Activated naive CD4-positive, alpha-beta T cell treated with anti-CD3 and anti-CD28 coated beads for 36 hours (primary cell): Measurements from ENCODE around the gene NPTXR. TPM values are rescaled to one million over a fixed set of nuclear protein-coding genes. Genes with fewer than 3 reads are reported as not detected.

Experiments
- CTCF ChIA-PET: fragments of 350-600 bp; sonication (Branson Sonifier 250); formaldehyde crosslinking; loops from one replicate; lab custom pipeline; 2021; ENCODE audit warnings: antibody characterized with exemption; lab: Charles Lee
- DNase-seq: peaks from one replicate; pipeline ENCODE4 v3.0.0-alpha.2; 2020
- H3K27ac Mint-ChIP-seq: one replicate; pipeline ENCODE4 v1.8.0; 2021; ENCODE audit warnings: mild to moderate bottlenecking, mixed read lengths
- H3K27me3 Mint-ChIP-seq: one replicate; pipeline ENCODE4 v1.8.0; 2021; ENCODE audit warnings: low read depth, mixed read lengths
- H3K36me3 Mint-ChIP-seq: one replicate; pipeline ENCODE4 v1.8.0; 2021; ENCODE audit warnings: low read depth, mixed read lengths
- H3K4me1 Mint-ChIP-seq: one replicate; pipeline ENCODE4 v1.8.0; 2021; ENCODE audit warnings: low read depth, mixed read lengths
- H3K4me3 Mint-ChIP-seq: one replicate; pipeline ENCODE4 v1.8.0; 2021; ENCODE audit warnings: mild to moderate bottlenecking, moderate library complexity, mixed read lengths
- H3K9me3 Mint-ChIP-seq: one replicate; pipeline ENCODE4 v1.8.0; 2021; ENCODE audit warnings: mixed read lengths
- intact Hi-C: fragments of 100-400 bp; cut with micrococcal nuclease; formaldehyde crosslinking; loops from one replicate; pipeline ENCODE4 v1.15.1; 2023
- total RNA-seq, 2 experiments: library from RNA; stranded (reverse); gene quantifications; one replicate each; pipeline ENCODE4 v1.2.3, GENCODE V29; 2021

NPTXR gene
- total RNA-seq, 2 experiments from 2014 or later: 1.4 to 1.5 TPM

DNA sequence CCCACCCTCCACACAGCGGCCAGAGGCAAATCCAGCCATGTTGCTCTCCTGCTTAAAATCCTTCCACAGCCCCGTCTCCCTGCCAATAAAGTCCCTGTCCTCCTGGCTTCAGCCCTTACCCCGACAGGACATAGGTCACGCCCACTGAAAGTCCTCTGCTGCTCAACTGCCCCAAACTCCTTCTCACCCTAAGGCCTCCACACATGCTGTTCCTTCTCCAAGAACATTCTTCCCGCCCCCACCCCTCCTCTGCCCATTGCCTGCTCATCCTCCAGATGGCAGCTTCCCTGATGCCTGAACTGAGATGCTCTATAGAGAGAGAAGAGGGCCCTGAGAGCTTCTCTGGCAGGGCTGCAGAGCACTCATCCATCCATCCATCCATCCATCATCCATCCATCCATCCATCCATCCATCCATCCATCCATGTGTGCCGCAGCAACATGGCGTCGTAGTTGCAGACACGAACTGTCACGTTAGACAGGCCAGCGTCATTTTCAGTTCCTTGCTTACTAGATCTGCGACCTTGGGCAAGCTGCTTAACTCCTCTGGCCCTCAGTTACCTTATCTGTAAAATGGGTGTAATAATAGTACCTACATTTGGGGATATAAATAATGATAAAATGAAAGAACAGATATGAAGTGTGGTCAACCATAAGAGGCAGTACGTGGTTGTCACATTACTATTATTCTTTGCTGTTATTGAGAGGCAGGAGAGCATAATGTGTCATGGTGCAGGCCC lies 9.4 kb downstream of the NPTXR start:
- Mint-ChIP-seq H3K27me3 (no peaks in the 10 kb centered on the region), H3K9me3 (no peaks in the 10 kb centered on the region), H3K4me3 (no peak overlapping the region), H3K4me1 (peaks cover 2% of the 10 kb centered on the region), H3K36me3 (no peaks in the 10 kb centered on the region), H3K27ac (no peak overlapping the region)
- intact Hi-C loops: no loop called here
- no peak for DNase-seq
- CTCF ChIA-PET: no interaction called here

- Mint-ChIP-seq H3K9me3 (no peaks in the 10 kb centered on the region), H3K27me3 (no peaks in the 10 kb centered on the region), H3K4me1 (peaks cover 2% of the 10 kb centered on the region), H3K4me3 (no peak overlapping the region), H3K27ac (no peak overlapping the region), H3K36me3 (no peaks in the 10 kb centered on the region)
- intact Hi-C loops: no loop called here
- CTCF ChIA-PET: interaction anchor here (0.6 kb wide), 1 partner anchor 500 kb away, joined by 3 read pairs; no protein-coding TSS in a partner anchor
- no peak for DNase-seq
Measured at GRCh38 chr22:38833061-38833460, 10.8 kb downstream of the NPTXR start.

DNA sequence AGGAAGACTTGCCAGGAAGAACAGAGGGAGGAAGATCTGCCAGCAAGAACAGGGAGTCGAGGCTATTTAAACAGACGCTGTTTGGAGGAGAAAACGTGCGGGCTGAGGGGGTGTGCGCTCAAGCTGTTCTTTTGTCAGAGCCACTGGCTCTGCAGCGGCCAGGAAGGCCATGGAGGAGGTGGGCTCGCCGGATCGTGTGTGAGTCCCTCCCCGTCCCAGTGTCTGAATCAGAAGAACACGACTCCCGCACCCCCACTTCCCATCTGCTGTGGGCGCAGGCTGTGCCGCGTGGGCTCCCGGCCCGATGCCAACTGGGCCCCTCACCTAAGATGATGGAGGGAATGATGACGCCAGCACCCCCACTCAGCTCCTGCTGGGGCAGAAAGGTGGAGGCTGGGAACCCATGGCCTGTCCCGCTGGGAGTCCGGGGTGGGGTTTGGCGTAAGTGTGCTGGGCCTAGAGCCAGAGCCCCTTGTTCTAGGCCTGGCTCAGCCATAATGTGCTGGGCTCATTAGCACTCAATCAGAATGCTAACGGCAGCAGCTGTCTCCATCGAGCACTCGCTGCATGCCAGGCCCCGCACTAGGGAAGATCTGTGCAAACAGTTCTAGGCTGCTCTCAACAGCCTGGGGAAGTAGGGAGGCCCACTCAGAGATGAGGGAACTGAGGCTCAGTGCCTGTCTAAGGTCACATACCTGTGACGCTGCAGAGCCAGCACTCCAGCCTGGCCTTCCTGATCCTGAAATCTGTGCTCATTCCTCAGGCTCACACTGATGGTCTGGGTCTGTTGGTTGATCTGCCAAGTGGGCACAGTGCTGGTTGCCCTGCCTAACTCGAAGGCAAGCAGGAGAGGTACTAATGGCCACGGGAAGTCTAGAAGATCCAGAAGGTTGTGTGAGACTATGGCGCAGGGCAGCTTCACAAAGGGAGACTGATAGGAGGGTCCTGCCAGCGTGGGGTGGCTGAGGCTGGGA lies 11.5 kb downstream of the NPTXR start:
- CTCF ChIA-PET: no interaction called here
- no peak overlapping the region for H3K4me3 Mint-ChIP-seq
- intact Hi-C loops: no loop called here

DNA sequence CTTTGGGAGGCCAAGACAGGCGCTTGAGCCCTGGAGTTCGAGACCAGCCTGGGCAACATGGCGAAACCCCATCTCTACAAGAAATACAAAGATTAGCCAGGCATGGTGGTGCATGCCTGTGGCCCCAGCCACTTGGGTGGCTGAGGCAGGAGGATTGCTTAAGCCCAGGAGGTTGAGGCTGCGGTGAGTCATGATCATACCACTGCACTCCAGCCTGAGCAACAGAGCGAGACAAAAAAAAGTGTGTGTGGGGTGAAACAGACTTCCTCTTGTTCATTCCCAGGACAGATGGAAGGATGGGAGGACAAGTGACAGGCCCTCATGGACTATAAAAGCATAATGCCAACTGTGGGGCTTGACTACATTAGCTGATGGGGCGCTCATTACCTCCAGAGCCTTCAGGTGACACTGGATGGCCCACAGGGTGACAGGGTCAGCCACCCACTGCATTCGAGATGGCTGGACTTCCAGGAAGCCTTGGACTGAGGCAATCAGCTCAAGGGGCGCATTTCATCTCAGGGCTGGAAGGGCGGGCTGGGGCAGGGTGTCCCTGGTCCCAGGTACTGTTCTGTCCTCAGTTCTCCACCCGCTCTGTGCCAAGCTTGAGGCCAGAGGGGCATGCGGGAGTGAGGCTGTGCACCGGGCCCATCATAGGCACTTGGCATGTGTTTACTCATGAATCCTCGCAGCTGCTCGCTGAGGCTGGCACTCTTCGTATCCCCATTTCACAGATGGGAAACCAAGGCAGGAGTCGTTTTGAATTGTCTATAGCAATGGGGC lies 12.5 kb downstream of the NPTXR start:
- no peak for DNase-seq
- intact Hi-C loops: no loop called here
- Mint-ChIP-seq H3K9me3 (no peaks in the 10 kb centered on the region), H3K4me3 (no peak overlapping the region), H3K4me1 (no peaks in the 10 kb centered on the region), H3K36me3 (no peaks in the 10 kb centered on the region), H3K27ac (no peak overlapping the region), H3K27me3 (no peaks in the 10 kb centered on the region)
- CTCF ChIA-PET: interaction anchor here (0.6 kb wide), 1 partner anchor 68 kb away, joined by 4 read pairs; no protein-coding TSS in a partner anchor

More for the DNA sequence above, 11.5 kb downstream of the NPTXR start:
- no peak for DNase-seq
- Mint-ChIP-seq H3K27me3 (no peaks in the 10 kb centered on the region), H3K9me3 (no peaks in the 10 kb centered on the region), H3K4me1 (peaks cover 1% of the 10 kb centered on the region), H3K36me3 (no peaks in the 10 kb centered on the region), H3K27ac (no peak overlapping the region)

DNA sequence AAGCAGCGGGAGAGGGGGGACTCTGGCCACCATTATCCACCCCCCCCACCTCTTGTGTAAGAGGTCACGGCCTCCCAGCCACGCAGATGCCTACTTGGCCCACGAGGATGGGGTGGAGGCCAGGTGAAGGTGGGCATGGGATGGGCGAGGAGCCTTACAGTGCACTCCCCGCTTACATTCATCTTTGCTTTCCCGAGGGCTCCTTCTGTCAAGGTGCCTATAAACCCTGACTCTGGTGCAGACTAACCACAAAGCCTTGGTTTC lies 13.1 kb downstream of the NPTXR start:
- Mint-ChIP-seq H3K9me3 (no peaks in the 10 kb centered on the region), H3K27me3 (no peaks in the 10 kb centered on the region), H3K27ac (no peak overlapping the region), H3K4me1 (no peaks in the 10 kb centered on the region), H3K4me3 (no peak overlapping the region), H3K36me3 (no peaks in the 10 kb centered on the region)
- CTCF ChIA-PET: no interaction called here
- intact Hi-C loops: no loop called here
- DNase-seq: no peak

DNA sequence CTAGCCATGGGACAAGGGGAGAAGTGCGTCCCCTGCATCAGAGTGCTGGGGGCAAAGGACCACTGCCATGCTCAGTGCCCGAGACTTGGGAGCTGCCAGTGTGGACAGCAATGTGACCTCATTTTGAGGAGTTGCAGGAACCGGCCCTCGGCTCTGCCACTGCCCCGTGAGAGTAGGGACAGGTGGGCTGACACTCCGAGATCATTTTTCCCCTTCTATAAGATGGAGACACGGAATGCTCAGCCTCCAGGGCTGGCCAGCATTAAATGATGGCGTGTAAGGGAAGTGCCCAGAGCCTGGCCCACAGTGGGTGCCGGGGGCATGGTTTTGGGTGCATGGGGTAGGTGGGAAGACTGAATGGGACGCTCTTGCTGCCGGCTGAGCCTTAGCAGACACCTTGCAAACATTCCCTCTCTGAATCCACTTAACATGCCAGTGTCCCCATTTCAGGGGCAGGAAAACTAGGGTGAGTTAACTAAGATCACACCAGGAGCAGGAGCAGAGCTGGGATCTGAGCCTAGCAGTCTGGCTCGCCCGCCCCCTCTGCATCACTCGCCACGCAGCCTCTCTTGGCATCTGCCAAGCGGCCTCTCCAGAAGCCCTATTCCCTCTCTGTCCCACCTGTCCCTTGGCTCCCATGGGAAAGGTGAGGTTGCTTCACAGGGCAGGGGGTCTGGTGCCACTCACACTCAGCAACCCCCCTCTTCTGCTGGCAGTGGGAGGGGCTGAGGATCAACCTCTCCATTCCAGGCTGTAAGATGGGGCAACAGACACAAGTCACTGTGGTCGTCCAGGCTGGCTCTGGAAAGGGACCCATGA lies 13.6 kb downstream of the NPTXR start:
- no peaks in the 10 kb centered on the region for H3K4me1 Mint-ChIP-seq
- no peak overlapping the region for H3K4me3 Mint-ChIP-seq
- intact Hi-C loops: no loop called here
- H3K27ac Mint-ChIP-seq: no peak overlapping the region
- no peaks in the 10 kb centered on the region for H3K27me3 Mint-ChIP-seq
- CTCF ChIA-PET: interaction anchor here (0.9 kb wide), 1 partner anchor 62 kb away, joined by 4 read pairs; no protein-coding TSS in a partner anchor
- no peak for DNase-seq
- H3K9me3 Mint-ChIP-seq: no peaks in the 10 kb centered on the region
- H3K36me3 Mint-ChIP-seq: no peaks in the 10 kb centered on the region

- Mint-ChIP-seq H3K27ac (no peak overlapping the region), H3K4me3 (no peak overlapping the region), H3K27me3 (no peaks in the 10 kb centered on the region), H3K9me3 (no peaks in the 10 kb centered on the region), H3K36me3 (no peaks in the 10 kb centered on the region), H3K4me1 (no peaks in the 10 kb centered on the region)
- intact Hi-C loops: no loop called here
- CTCF ChIA-PET: interaction anchor here (0.9 kb wide), 1 partner anchor 61 kb away, joined by 4 read pairs; no protein-coding TSS in a partner anchor
- no peak for DNase-seq
Measured at GRCh38 chr22:38829485-38829884, 14.3 kb downstream of the NPTXR start.

- DNase-seq: no peak
- intact Hi-C loops: no loop called here
- Mint-ChIP-seq H3K27me3 (no peaks in the 10 kb centered on the region), H3K36me3 (no peaks in the 10 kb centered on the region), H3K4me3 (no peak overlapping the region), H3K9me3 (no peaks in the 10 kb centered on the region), H3K4me1 (no peaks in the 10 kb centered on the region), H3K27ac (no peak overlapping the region)
- CTCF ChIA-PET: interaction anchor here (0.9 kb wide), 1 partner anchor 60 kb away, joined by 4 read pairs; no protein-coding TSS in a partner anchor
Measured at GRCh38 chr22:38828616-38829205, 15.1 kb downstream of the NPTXR start.

GRCh38 chr22:38828191-38828590 lies 15.6 kb downstream of the NPTXR start:
- H3K4me3 Mint-ChIP-seq: no peak overlapping the region
- H3K9me3 Mint-ChIP-seq: no peaks in the 10 kb centered on the region
- intact Hi-C loops: no loop called here
- DNase-seq: no peak
- H3K27me3 Mint-ChIP-seq: no peaks in the 10 kb centered on the region
- CTCF ChIA-PET: interaction anchor here (1.3 kb wide), 1 partner anchor 42 kb away, joined by 4 read pairs; no protein-coding TSS in a partner anchor
- no peak overlapping the region for H3K27ac Mint-ChIP-seq
- no peaks in the 10 kb centered on the region for H3K4me1 Mint-ChIP-seq
- no peaks in the 10 kb centered on the region for H3K36me3 Mint-ChIP-seq

DNA sequence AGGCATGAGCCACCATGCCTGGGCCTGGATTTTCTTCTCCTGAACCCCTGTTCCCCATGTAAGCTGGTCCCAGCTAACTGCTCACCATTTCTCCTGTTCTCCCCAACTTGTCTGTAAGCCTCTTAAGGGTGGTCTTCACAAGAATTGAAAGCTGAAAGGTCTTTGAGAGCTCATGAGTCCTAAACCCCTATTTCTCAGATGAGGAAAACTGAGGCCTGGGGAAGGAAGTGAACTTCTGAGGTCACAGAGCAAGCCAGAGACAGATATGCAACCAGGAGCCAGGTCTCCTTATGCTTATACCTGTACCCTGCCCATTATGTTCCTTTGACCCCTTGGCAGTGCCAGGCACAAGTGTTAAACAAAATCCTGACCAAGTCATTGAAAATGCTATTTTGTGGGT lies 16.3 kb downstream of the NPTXR start:
- Mint-ChIP-seq H3K4me1 (no peaks in the 10 kb centered on the region), H3K27ac (no peak overlapping the region), H3K9me3 (no peaks in the 10 kb centered on the region), H3K4me3 (no peak overlapping the region), H3K27me3 (no peaks in the 10 kb centered on the region), H3K36me3 (no peaks in the 10 kb centered on the region)
- CTCF ChIA-PET: interaction anchor here (1.3 kb wide), 1 partner anchor 43 kb away, joined by 4 read pairs; no protein-coding TSS in a partner anchor
- no peak for DNase-seq
- intact Hi-C loops: no loop called here

- Mint-ChIP-seq H3K4me1 (no peaks in the 10 kb centered on the region), H3K4me3 (no peak overlapping the region), H3K9me3 (no peaks in the 10 kb centered on the region), H3K27me3 (no peaks in the 10 kb centered on the region), H3K27ac (no peak overlapping the region), H3K36me3 (no peaks in the 10 kb centered on the region)
- no peak for DNase-seq
- CTCF ChIA-PET: interaction anchor here (1.3 kb wide), 1 partner anchor 43 kb away, joined by 4 read pairs; no protein-coding TSS in a partner anchor
- intact Hi-C loops: no loop called here
Measured at GRCh38 chr22:38826801-38827200, 17.0 kb downstream of the NPTXR start.
